Erythroblast (primary cell): ENCODE results near the gene CSMD2.

Experiments used
- GATA1 ChIP-seq: IDR thresholded peaks from 2 replicates; pipeline ENCODE4 v1.6.1; 2011; ENCODE audit warnings: low read depth, mild to moderate bottlenecking, control low read depth, low read length, moderate library complexity
- POLR2A ChIP-seq: IDR thresholded peaks from 2 replicates; pipeline ENCODE4 v1.6.1; 2011; ENCODE audit warnings: mild to moderate bottlenecking, low read length

DNA sequence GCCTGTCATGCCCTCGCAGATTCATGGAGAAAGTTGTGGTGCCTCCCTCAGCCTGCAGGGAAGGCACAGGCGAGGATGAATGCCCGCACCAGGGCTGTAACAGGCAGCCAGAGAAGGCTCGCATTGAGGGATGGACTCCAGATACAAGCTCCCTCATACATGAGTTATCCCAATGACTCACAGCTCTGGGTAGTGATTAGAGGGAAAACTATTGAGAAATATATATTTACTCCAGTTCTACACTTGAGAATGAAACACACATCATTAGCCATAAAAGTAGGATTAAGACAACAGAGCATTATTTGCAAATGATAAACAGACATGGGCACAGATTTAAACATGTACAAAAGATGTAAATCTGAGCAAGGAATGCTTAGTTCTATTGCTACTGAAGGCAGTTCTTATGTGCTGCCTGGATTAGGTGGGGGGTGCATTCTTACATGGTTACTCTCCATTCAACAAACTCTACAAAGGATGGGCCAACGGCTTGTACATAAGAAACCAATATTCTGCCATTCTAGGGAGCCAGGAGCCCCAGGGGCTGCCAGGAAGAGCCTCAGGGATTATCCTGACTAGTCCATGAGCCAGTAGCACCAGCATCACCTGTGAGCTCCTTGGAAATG, 97.9 kb downstream of the CSMD2 start:
- no peak for TF ChIP-seq POLR2A
- TF ChIP-seq GATA1 = no peak
